CD4-positive, alpha-beta memory T cell (primary cell): Measurements from ENCODE around the gene COQ8B. TPM values are rescaled to one million over a fixed set of nuclear protein-coding genes. Genes with fewer than 3 reads are reported as not detected.
"Not testable (repeated sequence)": the region's sequence is repeated elsewhere in the genome, so short reads cannot be mapped to it uniquely, and the experiment has no call there.

Experiments used
- CTCF ChIA-PET: fragments of 350-600 bp; sonication (Branson Sonifier 250); formaldehyde crosslinking; loops from one replicate; lab custom pipeline; 2021; ENCODE audit warnings: inconsistent platforms; ENCODE audit not compliant: partially characterized antibody; lab: Charles Lee
- POLR2A ChIA-PET: fragments of 350-600 bp; sonication (Branson Sonifier 250); formaldehyde crosslinking; loops from one replicate; lab custom pipeline; 2021; ENCODE audit not compliant: partially characterized antibody; lab: Charles Lee
- DNase-seq, 5 donors: peaks; one replicate each; pipeline versions ENCODE4 v3.0.0 to v3.0.0-alpha.2; 2020 to 2022; ENCODE audit warnings: mixed read lengths in 1 of 5
- H3K27ac ChIP-seq: one replicate; pipeline ENCODE4 v1.7.0; 2013; ENCODE audit warnings: low read depth, low read length
- H3K27me3 ChIP-seq: 2 replicates; pipeline ENCODE4 v1.7.0; 2013; ENCODE audit warnings: mild to moderate bottlenecking, low read length, moderate library complexity; ENCODE audit not compliant: insufficient read depth
- H3K36me3 ChIP-seq: 2 replicates; pipeline ENCODE4 v1.7.0; 2013; ENCODE audit warnings: mild to moderate bottlenecking, low read length, moderate library complexity; ENCODE audit not compliant: insufficient read depth
- H3K4me1 ChIP-seq: 2 replicates; pipeline ENCODE4 v1.7.0; 2013; ENCODE audit warnings: mild to moderate bottlenecking, low read length, moderate library complexity; ENCODE audit not compliant: insufficient read depth
- H3K4me3 ChIP-seq, 2 donors: one replicate each; pipeline ENCODE4 v1.7.0; 2013; ENCODE audit warnings: low read length in 2 of 2, mild to moderate bottlenecking in 1 of 2
- H3K9me3 ChIP-seq, 2 donors: one replicate each; pipeline ENCODE4 v1.7.0; 2013; ENCODE audit warnings: low read length in 2 of 2, control low read depth in 1 of 2; ENCODE audit not compliant: control insufficient read depth in 1 of 2
- H3K27ac Mint-ChIP-seq, 7 donors: one replicate each; pipeline ENCODE4 v1.8.0; 2020 to 2021; ENCODE audit warnings: mixed read lengths in 7 of 7, mild to moderate bottlenecking in 6 of 7, inconsistent platforms in 3 of 7, moderate library complexity in 3 of 7
- H3K27me3 Mint-ChIP-seq, 2 donors: one replicate each; pipeline ENCODE4 v1.8.0; 2020 to 2021; ENCODE audit warnings: mixed read lengths in 2 of 2
- H3K36me3 Mint-ChIP-seq, 2 donors: one replicate each; pipeline ENCODE4 v1.8.0; 2020 to 2021; ENCODE audit warnings: mixed read lengths in 2 of 2, inconsistent platforms in 1 of 2, mild to moderate bottlenecking in 1 of 2
- H3K4me1 Mint-ChIP-seq, 4 donors: one replicate each; pipeline ENCODE4 v1.8.0; 2020 to 2021; ENCODE audit warnings: mixed read lengths in 4 of 4, mild to moderate bottlenecking in 1 of 4
- H3K4me3 Mint-ChIP-seq, 8 donors: one replicate each; pipeline ENCODE4 v1.8.0; 2020 to 2021; ENCODE audit warnings: mixed read lengths in 8 of 8, mild to moderate bottlenecking in 7 of 8, moderate library complexity in 6 of 8, inconsistent platforms in 3 of 8
- H3K9me3 Mint-ChIP-seq, 8 donors: one replicate each; pipeline ENCODE4 v1.8.0; 2020 to 2021; ENCODE audit warnings: mixed read lengths in 8 of 8, mild to moderate bottlenecking in 5 of 8, inconsistent platforms in 3 of 8, moderate library complexity in 1 of 8
- intact Hi-C: fragments of 100-400 bp; cut with micrococcal nuclease; formaldehyde crosslinking; loops from one replicate; pipeline ENCODE4 v1.15.1; 2023
- polyA plus RNA-seq, 2 donors: library from polyadenylated mRNA; unstranded; fragments of 300-500 nt; fragmentation: Illumina TruSeq; gene quantifications; one replicate each; pipeline ENCODE4 v1.2.3, GENCODE V29; 2021
- total RNA-seq, 2 experiments: library from RNA; stranded (reverse); gene quantifications; one replicate each; pipeline ENCODE4 v1.2.3, GENCODE V29; 2021

Gene COQ8B
- 10 to 100 TPM; 48.0 to 54.7 TPM for total RNA-seq
- 10 to 100 TPM; 20.2 to 20.4 TPM for polyA plus RNA-seq

GRCh38 chr19:40716482-40717324 lies at the start of gene COQ8B, which contains the start of gene ITPKC:
TSS of gene COQ8B (minus strand) at chr19:40716886. CDS start at chr19:40714632, 2,254 bp downstream.
TSS of gene ITPKC (plus strand) at chr19:40717112. CDS start at chr19:40717136, 24 bp downstream.
- H3K27ac Mint-ChIP-seq = peak within 1 kb of the TSS; percentile 96 to 99 (median 98)
- peaks cover 0 to 3% (median 0%) of the 10 kb centered on the region in 8 donors for H3K9me3 Mint-ChIP-seq
- CTCF ChIA-PET = interaction anchor here (0.8 to 2.2 kb wide), 5 partner anchors 13 to 103 kb away, joined by 4 to 10 read pairs (median 7); partner anchors contain the start of gene RAB4B
- Histone ChIP-seq H3K4me1 (peaks cover 70% of the 10 kb centered on the region), H3K9me3 (no peaks in the 10 kb centered on the region), H3K27ac (peak within 1 kb of the TSS; percentile 98), H3K27me3 (no peaks in the 10 kb centered on the region), H3K4me3 (peak within 1 kb of the TSS; percentile 78 to 83), H3K36me3 (no peaks in the 10 kb centered on the region)
- H3K36me3 Mint-ChIP-seq = peaks cover 14 to 39% of the 10 kb centered on the region in 2 donors
- intact Hi-C loops = loop anchor here (1.0 to 5.0 kb wide), 3 partner anchors 53 to 104 kb away; no protein-coding TSS in a partner anchor
- H3K4me1 Mint-ChIP-seq = peaks cover 40 to 83% (median 58%) of the 10 kb centered on the region in 4 donors
- POLR2A ChIA-PET = interaction anchor here (0.6 to 2.4 kb wide), 22 partner anchors 10 to 647 kb away, joined by 3 to 35 read pairs (median 4); partner anchors contain the start of genes ACTMAP, B9D2, EGLN2 and HNRNPUL1
- no peaks in the 10 kb centered on the region for H3K27me3 Mint-ChIP-seq
- DNase-seq = peak; percentile 98 to 100 (median 99)
- peak within 1 kb of the TSS; percentile 87 to 97 (median 92) for H3K4me3 Mint-ChIP-seq

GRCh38 chr19:40766385-40766784 lies 49.7 kb upstream of the COQ8B start:
- intact Hi-C loops, H3K9me3 ChIP-seq, H3K27ac Mint-ChIP-seq, H3K27me3 ChIP-seq, H3K4me3 ChIP-seq, H3K9me3 Mint-ChIP-seq, H3K4me3 Mint-ChIP-seq, DNase-seq, H3K27me3 Mint-ChIP-seq, H3K27ac ChIP-seq: not testable (repeated sequence)
- peaks cover 20% of the 10 kb centered on the region for H3K4me1 ChIP-seq
- peaks cover 46% of the 10 kb centered on the region for H3K36me3 ChIP-seq
- CTCF ChIA-PET = interaction anchor here (0.7 to 1.6 kb wide), 2 partner anchors 14 to 32 kb away, joined by 3 read pairs; partner anchors contain the start of gene EGLN2
- POLR2A ChIA-PET = interaction anchor here (1.7 to 4.9 kb wide), 3 partner anchors 11 to 49 kb away, joined by 4 to 28 read pairs (median 13); partner anchors contain the start of genes COQ8B, ITPKC and RAB4B
- peaks cover 23 to 39% (median 29%) of the 10 kb centered on the region in 4 donors for H3K4me1 Mint-ChIP-seq
- H3K36me3 Mint-ChIP-seq = peaks cover 46 to 62% of the 10 kb centered on the region in 2 donors

- H3K27me3 ChIP-seq = no peaks in the 10 kb centered on the region
- H3K4me3 Mint-ChIP-seq = no peak overlapping the region
Observed at GRCh38 chr19:40763963-40764362, 47.3 kb upstream of the COQ8B start.

DNA sequence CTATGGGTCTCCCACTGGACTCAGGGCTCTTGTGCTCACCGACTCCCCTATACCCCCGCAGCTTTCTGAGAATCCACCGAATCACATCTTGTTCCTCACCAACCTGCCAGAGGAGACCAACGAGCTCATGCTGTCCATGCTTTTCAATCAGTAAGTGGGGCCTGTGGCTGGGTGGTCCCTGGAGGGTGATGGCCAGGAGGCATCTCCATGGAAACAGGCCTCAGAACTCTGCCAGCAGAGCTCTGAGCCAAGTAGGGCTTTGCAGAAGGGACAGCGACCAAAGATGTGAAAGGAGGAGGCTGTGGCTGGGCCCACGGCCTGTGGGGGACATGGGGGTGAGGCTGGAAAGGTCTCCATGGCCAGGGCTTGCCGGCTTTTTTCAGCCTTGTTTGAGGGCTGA lies 46.8 kb upstream of the COQ8B start:
- no peak overlapping the region for H3K4me3 Mint-ChIP-seq
- H3K27ac Mint-ChIP-seq = peak overlapping the region in 4 of 7 donors; percentile 13 to 41 (median 30)

More at GRCh38 chr19:40763963-40764362, 47.3 kb upstream of the COQ8B start:
- no peaks in the 10 kb centered on the region for H3K27me3 Mint-ChIP-seq
- H3K4me1 Mint-ChIP-seq = peaks cover 15 to 41% (median 23%) of the 10 kb centered on the region in 4 donors
- no peaks in the 10 kb centered on the region for H3K9me3 ChIP-seq
- peaks cover 69% of the 10 kb centered on the region for H3K36me3 ChIP-seq
- peaks cover 58 to 72% of the 10 kb centered on the region in 2 donors for H3K36me3 Mint-ChIP-seq
- ChIA-PET CTCF (no interaction called here), POLR2A (no interaction called here)
- peak overlapping the region in 5 of 7 donors; percentile 13 to 63 (median 41) for H3K27ac Mint-ChIP-seq
- H3K27ac ChIP-seq = no peak overlapping the region
- no peaks in the 10 kb centered on the region for H3K9me3 Mint-ChIP-seq
- H3K4me1 ChIP-seq = peaks cover 14% of the 10 kb centered on the region
- no peak for DNase-seq
- intact Hi-C loops = no loop called here
- no peak overlapping the region for H3K4me3 ChIP-seq

DNA sequence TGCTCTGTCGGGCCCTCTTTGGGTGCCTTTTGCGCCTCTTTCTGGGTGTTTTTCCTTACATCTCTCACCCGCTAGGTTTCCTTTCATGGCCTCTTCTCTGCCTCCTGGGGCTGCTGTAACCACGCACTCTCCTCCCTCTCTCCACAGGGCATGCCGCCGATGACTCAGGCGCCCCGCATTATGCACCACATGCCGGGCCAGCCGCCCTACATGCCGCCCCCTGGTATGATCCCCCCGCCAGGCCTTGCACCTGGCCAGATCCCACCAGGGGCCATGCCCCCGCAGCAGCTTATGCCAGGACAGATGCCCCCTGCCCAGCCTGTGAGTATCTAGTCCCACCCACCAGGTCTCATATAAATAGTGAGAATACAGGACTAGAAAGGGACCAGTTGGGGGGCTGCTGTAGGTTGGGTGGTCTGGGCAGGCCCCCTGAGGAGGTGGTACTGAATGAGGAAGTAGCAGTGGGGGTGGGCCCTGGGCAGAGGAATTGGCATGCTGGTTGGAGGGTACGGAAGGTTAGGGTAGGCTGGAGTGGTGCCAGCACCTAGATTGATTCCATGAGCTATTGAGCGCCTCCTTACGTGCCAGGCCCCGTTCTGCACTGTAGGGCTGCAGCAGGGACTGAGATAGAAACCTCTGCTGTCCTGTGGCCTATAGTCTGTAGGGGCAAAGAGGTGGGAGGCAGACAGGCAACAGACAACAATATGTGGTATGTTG lies 46.2 kb upstream of the COQ8B start:
- ChIA-PET POLR2A (interaction anchor here (0.6 to 0.7 kb wide), 2 partner anchors 15 to 36 kb away, joined by 3 to 4 read pairs; partner anchors contain the start of gene EGLN2), CTCF (no interaction called here)
- Mint-ChIP-seq H3K27me3 (no peaks in the 10 kb centered on the region), H3K36me3 (peaks cover 61 to 74% of the 10 kb centered on the region in 2 donors), H3K4me1 (peaks cover 17 to 47% (median 28%) of the 10 kb centered on the region in 4 donors), H3K9me3 (no peaks in the 10 kb centered on the region), H3K4me3 (no peak overlapping the region), H3K27ac (peak overlapping the region in 4 of 7 donors; percentile 29 to 80 (median 66))
- no peak overlapping the region for H3K27ac ChIP-seq
- peaks cover 77% of the 10 kb centered on the region for H3K36me3 ChIP-seq
- peaks cover 14% of the 10 kb centered on the region for H3K4me1 ChIP-seq
- intact Hi-C loops = no loop called here
- no peaks in the 10 kb centered on the region for H3K9me3 ChIP-seq
- no peak for DNase-seq
- H3K27me3 ChIP-seq = no peaks in the 10 kb centered on the region
- no peak overlapping the region for H3K4me3 ChIP-seq

More for the DNA sequence above, 46.8 kb upstream of the COQ8B start:
- no peak for DNase-seq
- CTCF ChIA-PET = no interaction called here
- H3K9me3 Mint-ChIP-seq = no peaks in the 10 kb centered on the region
- intact Hi-C loops = no loop called here
- POLR2A ChIA-PET = interaction anchor here (0.6 to 0.7 kb wide), 2 partner anchors 14 to 35 kb away, joined by 3 to 4 read pairs; partner anchors contain the start of gene EGLN2
- Histone ChIP-seq H3K27me3 (no peaks in the 10 kb centered on the region), H3K9me3 (no peaks in the 10 kb centered on the region), H3K4me1 (peaks cover 14% of the 10 kb centered on the region), H3K27ac (no peak overlapping the region), H3K4me3 (no peak overlapping the region), H3K36me3 (peaks cover 72% of the 10 kb centered on the region)
- no peaks in the 10 kb centered on the region for H3K27me3 Mint-ChIP-seq
- H3K36me3 Mint-ChIP-seq = peaks cover 58 to 70% of the 10 kb centered on the region in 2 donors
- peaks cover 15 to 42% (median 23%) of the 10 kb centered on the region in 4 donors for H3K4me1 Mint-ChIP-seq

DNA sequence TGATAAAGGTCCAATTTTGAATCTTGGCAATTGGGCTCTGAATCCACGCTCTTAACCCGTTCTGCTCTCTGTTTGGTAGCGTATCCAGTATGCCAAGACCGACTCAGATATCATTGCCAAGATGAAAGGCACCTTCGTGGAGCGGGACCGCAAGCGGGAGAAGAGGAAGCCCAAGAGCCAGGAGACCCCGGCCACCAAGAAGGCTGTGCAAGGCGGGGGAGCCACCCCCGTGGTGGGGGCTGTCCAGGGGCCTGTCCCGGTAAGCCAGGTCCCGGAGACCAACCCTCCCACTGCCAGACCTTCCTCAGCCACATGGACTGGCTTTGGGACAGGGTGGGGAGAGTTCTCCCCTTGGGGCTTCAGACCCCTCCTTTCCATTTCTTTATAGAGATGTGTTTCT lies 42.7 kb upstream of the COQ8B start:
- peak overlapping the region in 1 of 7 donors; percentile 64 for H3K27ac Mint-ChIP-seq
- no peaks in the 10 kb centered on the region for H3K27me3 Mint-ChIP-seq
- no peak for DNase-seq
- H3K4me1 Mint-ChIP-seq = peaks cover 33 to 61% (median 41%) of the 10 kb centered on the region in 4 donors
- H3K4me3 Mint-ChIP-seq = no peak overlapping the region
- H3K36me3 Mint-ChIP-seq = peaks cover 65 to 76% of the 10 kb centered on the region in 2 donors
- peaks cover 78% of the 10 kb centered on the region for H3K36me3 ChIP-seq
- no peaks in the 10 kb centered on the region for H3K9me3 Mint-ChIP-seq
- CTCF ChIA-PET = no interaction called here
- POLR2A ChIA-PET = no interaction called here
- H3K27ac ChIP-seq = no peak overlapping the region
- peaks cover 30% of the 10 kb centered on the region for H3K4me1 ChIP-seq
- H3K4me3 ChIP-seq = no peak overlapping the region
- no peaks in the 10 kb centered on the region for H3K27me3 ChIP-seq
- H3K9me3 ChIP-seq = no peaks in the 10 kb centered on the region
- intact Hi-C loops = no loop called here
